ENCODE data around the gene MRPS33.

DNA sequence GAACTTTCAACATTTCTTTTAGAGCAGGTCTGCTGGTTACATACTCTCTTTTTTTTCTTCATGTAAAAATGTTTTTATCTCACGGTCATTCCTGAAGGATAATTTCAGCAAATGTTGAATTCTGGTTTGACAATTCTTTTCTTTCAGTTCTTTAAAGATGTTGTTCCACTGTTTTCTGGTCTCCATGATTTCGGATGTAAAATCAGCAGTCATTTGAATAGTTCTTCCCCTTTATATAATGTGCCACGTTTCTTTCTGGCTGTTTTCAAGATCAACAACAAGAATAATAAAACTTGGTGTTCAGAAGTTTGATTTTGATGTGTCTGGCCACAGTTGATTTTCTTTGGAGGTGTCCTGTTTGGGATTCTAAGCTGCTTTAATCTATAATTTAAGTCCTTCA, 14.0 kb upstream of the MRPS33 start:
- TF ChIP-seq GATA2 (IDR thresholded peaks at IDR 0.05; ENCODE audit: low read depth, low read length) (no peak), GATA3 (IDR thresholded peaks at IDR 0.05; ENCODE audit: low read depth, low read length) (no peak)

All from SH-SY5Y (cell line).